Daoy (cell line): ENCODE data around the gene FRMPD4. TPM values are rescaled to one million over a fixed set of nuclear protein-coding genes. Genes with fewer than 3 reads are reported as not detected.
"Not testable (repeated sequence)": the region's sequence is repeated elsewhere in the genome, so short reads cannot be mapped to it uniquely, and the experiment has no call there.

Source experiments
- DNase-seq: peaks from one replicate; pipeline ENCODE4 v3.0.0-alpha.2; 2015; ENCODE audit warnings: low read depth
- total RNA-seq: library from RNA; depleted of rRNA; stranded (reverse); fragments of >200 nt; shearing (Covaris generic); gene quantifications from 2 replicates; pipeline ENCODE4 v1.2.3, GENCODE V29; 2014; rRNA removed

Gene FRMPD4
- not detected in 2 replicates for total RNA-seq

DNA sequence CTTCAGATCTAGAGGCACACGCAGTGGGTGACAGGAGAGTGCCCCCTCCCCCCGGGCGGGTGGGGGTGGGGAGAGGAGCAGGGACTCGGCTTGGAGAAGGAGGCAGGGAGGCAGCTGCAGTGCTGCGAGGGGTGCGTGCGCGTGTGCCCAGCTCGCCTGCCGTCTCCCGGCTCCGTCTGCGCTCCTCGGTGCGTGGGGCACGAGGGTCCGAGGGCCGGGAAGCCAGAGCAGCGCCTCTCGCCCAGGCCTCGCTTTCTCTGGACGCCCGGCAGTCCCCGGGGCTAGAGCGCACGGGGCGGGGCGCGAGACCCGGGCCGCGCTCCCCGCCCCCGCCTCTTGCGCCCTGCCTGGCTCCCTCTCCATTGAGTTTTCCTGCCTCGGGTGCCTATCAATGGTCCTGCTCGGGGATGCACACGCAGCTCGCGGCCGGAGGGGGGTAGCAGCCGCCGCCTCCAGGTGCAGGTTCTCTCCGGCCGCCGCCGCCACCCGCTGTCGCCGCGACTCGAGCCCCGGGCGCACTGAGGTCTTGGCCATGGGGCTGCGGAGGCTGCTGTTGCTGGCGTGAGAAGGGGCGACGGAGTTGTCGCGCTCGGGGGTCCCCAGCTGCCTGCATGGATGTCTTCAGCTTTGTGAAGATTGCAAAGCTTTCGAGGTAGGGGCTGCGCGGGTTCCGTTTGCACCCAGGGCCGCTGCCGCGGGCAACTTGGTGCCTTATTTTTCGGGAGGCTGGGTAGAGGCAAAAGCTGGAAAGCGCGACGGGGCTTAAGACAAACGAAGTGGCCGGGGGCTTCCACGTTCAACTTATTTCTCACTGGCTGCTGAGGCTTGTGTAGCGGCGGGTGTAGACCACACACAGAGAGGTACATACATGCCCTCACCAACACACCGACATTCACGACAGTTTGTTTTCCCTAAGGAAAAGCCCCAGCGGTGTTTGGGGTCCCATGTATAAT is at the start of gene FRMPD4:
Gene FRMPD4 (plus strand): TSS at position 113 of the 953 bp plus-strand sequence. CDS start 499 bp downstream, at position 612.
- DNase-seq = no peak

- DNase-seq = no peak
Measured at GRCh38 chrX:12089740-12090139, 48.5 kb upstream of the FRMPD4 start.

DNA sequence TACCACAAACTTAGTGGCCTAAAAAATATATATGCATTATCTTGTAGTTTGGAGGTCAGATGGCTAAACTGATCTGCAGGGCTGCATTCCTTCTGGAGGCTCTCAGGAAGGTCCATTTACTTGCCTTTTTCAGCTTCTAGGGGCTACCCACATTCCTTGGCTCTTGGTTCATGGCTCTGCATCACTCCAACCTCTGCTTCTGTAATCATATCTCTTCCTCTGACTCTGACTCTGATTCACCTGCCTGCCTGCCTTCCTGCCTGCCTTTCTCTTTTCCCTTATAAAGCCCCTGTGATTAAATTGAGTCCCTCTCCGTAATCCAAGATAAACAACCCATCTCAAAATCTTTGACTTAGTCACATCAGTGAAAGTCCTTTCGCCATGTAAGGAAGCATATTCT is 25.0 kb upstream of the FRMPD4 start:
- DNase-seq = no peak

DNA sequence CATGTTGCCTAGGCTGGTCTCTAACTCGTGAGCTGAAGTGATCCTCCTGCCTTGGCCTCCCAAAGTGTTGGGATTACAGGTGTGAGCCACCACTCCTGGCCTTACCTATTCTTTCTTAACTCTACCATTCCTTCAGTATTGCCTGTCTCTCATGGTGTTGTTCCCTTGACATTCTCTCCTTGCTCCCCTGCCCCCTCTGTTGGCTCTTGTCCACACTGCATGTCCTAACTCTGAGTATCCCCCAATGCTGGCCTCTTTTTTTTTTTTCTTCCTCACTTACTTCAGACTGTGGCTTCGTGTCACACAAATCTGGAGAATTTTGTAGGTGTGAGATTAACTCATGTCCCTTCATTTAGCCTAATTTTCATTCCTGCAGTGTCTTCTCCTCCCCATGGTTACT is 22.9 kb upstream of the FRMPD4 start:
- no peak for DNase-seq

DNA sequence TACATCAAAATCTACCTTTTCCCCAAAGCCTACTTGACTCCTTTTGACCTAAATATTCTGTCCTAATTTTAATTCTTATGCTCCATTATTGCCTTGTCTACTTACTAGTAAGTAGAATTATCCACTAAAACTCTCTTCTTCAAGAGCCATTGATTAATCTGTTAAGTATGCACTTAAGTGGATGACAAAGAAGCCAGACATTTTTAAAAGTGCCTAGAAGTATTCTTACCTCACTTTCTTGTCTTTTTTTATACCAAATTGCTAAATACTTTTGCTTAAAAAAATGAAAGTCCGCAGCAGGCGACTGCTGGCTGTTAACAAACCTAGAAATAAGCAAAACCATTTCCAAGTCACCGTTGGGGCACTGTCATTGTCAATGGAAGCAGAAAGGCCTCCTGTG is 20.1 kb upstream of the FRMPD4 start:
- DNase-seq = no peak

DNA sequence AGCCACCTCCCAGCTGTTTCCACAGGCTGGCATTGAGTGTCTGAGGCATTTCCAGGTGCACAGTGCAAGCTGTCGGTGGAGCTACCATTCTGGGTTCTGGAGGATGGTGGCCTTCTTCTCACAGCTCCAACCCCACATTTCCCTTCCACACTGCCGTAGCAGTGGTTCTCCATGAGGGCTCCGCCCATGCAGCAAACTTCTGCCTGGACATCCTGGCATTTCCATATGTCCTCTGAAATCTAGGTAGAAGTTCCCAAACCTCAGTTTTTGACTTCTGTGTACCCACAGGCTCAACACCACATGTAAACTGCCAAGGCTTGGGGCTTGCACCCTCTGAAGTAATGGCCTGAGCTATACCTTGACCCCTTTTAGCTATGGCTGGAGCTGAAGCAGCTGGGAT is 10.3 kb upstream of the FRMPD4 start:
- DNase-seq = no peak

DNA sequence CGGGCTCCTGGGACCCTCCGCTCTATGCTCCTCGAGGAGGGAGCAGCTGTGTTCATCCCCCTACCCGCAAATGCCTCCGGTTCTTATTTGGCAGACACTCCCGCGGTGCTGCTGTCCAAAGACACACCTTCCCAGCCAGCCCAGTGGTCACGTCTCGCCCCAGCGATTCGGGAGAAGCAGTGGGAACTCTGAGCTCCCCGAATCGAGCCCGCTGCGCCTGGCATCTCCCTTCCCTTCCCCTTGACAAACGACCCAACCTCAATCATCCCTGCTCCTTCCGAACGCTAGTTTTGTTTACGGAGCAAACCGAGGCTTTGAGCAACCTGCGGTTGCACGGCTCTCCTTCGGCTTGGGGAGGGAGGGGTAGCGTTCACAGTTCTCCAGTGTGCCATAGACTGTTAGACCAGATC is 317 bp upstream of the FRMPD4 start:
- DNase-seq = no peak

DNA sequence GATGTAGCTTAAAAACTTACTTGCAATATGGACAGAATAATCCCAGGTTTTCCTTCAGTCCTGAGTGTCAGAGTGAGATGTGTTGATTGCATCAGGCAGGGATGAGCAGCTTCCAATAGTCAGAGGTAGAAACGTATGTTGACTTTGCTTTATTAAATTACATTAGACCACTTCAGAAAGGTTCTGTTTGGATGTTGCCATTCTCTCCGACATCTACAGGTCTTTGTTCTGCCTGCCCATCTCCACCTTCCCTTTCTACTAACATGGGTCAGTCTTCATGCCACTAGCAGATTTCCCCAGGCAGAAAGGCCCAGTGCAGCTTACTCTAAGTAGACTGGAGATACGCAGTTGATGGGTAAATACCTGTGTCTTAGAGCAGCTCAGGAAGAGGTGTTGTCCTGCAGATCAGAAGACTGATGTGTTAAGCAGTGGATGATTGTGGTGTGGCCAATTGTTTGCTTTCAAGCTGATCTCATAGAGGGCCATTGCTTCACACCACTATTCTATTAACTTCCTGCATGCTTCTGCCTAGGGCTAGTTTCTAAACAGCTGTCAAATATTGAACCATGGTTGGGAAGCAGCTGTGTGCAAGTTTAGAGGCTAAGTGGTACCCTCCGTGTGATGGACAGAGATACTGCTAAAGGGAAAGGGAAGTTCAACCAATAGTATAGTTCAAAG is 1.8 kb downstream of the FRMPD4 start:
- DNase-seq = no peak

DNA sequence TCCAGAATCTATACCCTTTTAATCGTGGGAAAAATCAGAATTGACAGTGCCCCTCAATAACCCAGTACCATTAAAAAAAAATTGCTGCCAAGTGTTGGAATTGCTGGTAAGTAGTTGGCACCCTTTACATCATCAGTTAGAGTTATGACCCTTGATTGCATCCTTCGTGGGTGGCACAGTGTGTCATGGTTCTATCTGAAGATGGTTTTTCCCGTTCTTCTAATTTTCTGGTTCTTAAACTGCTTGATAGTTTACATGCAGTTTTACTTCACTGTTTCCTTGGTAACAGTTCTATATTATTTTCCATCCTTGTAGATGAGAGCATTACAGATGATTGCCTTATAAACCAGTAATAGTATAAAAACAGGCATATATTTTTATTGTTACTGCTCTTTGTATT is 3.2 kb downstream of the FRMPD4 start:
- DNase-seq = no peak

DNA sequence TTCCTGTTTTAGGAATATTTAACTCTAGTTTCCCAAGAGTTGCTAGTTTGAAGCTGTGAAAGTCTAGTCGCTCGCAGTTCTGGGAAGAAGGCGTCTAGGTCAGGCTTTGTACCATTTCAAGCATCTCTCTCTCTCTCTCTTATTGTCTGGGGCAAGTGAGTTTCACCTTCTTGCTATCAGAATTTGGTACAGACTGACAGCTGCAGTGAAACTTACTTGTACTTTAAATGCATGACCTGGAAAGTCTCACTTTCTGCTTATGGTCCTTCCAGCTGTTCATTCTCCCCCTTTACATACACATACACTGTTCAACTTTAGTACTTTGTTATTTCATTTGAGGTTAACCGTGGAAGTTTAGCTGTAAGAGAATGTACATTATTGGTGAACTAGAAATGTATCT is 4.4 kb downstream of the FRMPD4 start:
- no peak for DNase-seq

DNA sequence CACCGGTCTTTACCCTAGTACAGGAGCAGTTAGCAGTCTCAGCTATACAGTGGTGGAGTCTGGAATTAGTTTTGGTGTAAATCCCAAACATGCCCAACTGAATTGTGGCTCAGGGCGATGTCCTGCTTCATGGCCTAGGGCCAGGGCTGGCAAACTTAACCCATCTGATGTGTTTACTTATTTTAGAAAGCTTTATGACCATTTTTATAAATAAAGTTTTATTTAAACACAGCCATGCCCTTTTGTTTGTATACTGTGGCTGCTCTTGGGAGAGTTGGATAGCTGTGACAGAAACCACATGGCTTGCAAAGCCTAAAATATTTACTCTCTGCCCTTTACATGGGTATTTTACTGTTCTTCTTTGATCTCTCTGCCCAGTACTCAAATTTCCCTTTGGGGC is 7.1 kb downstream of the FRMPD4 start:
- no peak for DNase-seq

GRCh38 chrX:12149670-12150407 is 11.6 kb downstream of the FRMPD4 start:
- DNase-seq = no peak

DNA sequence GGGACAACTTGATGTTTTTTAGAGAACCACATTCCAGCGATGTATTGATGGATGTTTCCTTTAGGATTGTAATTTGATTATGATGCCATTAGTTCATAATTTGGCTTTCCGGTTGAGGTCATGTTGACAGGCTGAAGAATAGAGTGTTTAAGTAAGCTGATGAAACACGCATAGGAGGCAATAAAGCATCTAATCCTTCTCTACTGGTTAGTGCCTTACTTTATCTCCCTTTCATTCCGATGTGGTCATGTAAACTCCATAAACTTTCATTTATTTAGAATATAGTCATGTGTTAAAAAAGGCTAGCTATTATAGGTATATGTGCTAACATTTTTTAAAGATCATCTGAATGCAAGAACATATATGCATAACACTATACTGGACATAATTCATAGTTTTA is 15.0 kb downstream of the FRMPD4 start:
- DNase-seq = no peak

DNA sequence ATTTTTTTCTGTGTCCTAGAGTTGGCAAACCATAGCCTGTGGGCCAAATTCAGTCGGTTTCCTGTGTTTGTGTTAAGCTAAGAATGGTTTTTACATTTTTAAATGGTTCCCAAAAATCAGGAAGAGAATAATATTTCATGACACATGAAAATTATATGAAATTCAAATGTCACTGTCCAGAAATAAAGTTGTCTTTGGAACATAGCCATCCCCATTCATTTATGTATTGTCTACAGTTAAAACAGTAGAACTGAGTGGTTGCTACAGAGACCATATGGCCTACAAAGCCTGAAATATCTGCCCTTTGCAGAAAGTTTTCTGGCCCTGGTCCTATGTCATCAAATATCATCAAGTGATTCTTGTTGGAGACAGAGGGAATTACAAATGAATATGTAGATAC is 15.5 kb downstream of the FRMPD4 start:
- DNase-seq = no peak

DNA sequence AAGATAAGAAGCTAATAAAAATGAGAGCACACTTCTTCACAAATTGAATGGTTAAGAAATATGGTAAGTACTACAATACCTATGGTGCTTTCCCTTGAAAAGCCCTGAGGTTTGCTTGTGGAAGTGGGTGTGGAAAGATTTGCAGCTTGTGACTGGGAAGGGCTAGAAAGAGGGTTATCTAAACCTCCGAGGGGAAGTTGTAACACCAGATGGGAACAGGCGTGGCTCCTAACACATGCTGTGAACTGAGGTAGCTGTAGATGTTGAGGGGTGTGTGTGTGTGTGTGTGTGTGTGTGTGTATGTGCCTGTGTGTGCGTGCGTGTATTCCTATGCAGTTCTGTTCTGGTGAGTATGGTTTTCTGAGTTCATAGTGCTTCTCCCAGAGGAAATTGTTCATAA is 21.5 kb downstream of the FRMPD4 start:
- DNase-seq = no peak

DNA sequence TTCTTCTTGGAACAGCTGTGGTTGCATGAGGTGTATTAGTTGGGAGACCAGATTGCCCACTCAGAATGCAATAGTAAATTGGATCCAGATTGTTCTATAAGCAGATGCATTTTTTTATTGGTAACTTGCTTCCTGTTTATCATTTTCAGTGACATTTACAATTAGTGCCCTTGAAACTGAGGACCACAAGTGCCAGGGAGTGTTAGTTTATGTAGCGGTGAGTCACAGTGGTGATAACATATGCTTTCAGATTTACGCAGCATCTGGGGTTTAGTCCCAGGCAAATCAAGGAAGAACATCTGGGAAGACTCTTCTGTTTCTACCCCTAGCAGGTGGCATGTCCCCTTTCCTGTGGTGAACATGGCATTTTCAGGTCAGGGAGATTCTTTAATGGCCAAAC is 24.1 kb downstream of the FRMPD4 start:
- no peak for DNase-seq

DNA sequence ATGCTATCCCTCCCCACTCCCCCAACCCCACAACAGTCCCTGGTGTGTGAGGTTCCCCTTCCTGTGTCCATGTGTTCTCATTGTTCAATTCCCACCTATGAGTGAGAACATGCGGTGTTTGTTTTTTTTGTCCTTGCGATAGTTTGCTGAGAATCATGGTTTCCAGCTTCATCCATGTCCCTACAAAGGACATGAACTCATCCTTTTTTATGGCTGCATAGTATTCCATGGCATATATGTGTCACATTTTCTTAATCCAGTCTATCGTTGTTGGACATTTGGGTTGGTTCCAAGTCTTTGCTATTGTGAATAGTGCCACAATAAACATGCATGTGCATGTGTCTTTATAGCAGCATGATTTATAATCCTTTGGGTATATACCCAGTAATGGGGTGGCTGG is 25.9 kb downstream of the FRMPD4 start:
- DNase-seq = not testable (repeated sequence)

- DNase-seq = no peak
Measured at GRCh38 chrX:12170755-12171154, 32.5 kb downstream of the FRMPD4 start.

- no peak for DNase-seq
Measured at GRCh38 chrX:12174358-12174757, 36.1 kb downstream of the FRMPD4 start.

DNA sequence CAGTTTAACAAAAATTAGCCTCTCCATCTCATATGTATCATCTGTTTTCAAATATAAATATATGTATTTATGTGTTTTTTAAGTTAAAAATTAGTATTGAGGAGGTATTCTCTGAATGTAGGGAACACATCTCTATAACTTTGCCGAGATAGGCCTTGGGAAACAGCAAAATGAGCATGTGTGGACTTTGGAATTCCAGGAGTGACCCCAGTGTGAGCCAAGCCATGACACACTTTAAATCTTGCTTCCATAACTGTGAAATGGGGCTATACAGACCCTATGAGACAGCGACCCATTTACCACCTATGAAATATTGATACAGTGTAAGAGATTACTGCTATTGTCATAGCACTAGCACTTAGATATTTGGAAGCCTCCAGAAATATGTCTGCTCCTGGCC is 58.8 kb downstream of the FRMPD4 start:
- DNase-seq = no peak

- DNase-seq = no peak
Measured at GRCh38 chrX:12206413-12206812, 68.1 kb downstream of the FRMPD4 start.

DNA sequence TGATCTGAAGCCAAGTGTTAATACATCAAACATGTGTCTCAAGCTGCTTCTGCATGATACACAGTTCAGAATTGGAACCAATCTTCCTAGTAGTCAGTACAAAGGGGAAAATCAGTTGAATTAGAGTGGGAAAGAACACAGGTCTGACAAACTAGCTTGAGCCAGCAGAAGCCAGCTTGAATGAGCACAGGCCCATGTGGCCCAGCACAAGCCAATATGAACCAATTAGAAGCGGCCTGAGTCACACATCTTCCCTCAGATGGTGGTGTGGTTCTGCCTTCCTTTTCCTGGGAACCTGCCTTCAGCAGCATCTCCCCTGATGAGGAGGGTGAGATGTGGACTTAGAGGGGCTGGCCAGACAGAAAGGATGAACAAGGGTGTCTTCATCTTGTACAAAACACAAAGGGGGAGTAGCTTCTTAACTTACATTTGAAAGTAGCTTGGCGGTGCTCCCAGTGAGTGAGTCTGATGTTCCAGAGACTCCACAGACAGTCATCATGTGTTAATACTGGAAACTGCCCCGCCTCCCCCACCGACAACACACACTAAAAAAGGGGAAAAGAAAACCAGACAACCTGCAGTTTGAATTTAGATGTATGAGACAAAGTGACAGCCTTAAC is 72.0 kb downstream of the FRMPD4 start:
- no peak for DNase-seq
